ENCODE results near the gene VSTM4.

Gene VSTM4

GRCh38 chr10:49056356-49056755, 59.0 kb downstream of the VSTM4 start:
- TF ChIP-seq, protein P1, sequence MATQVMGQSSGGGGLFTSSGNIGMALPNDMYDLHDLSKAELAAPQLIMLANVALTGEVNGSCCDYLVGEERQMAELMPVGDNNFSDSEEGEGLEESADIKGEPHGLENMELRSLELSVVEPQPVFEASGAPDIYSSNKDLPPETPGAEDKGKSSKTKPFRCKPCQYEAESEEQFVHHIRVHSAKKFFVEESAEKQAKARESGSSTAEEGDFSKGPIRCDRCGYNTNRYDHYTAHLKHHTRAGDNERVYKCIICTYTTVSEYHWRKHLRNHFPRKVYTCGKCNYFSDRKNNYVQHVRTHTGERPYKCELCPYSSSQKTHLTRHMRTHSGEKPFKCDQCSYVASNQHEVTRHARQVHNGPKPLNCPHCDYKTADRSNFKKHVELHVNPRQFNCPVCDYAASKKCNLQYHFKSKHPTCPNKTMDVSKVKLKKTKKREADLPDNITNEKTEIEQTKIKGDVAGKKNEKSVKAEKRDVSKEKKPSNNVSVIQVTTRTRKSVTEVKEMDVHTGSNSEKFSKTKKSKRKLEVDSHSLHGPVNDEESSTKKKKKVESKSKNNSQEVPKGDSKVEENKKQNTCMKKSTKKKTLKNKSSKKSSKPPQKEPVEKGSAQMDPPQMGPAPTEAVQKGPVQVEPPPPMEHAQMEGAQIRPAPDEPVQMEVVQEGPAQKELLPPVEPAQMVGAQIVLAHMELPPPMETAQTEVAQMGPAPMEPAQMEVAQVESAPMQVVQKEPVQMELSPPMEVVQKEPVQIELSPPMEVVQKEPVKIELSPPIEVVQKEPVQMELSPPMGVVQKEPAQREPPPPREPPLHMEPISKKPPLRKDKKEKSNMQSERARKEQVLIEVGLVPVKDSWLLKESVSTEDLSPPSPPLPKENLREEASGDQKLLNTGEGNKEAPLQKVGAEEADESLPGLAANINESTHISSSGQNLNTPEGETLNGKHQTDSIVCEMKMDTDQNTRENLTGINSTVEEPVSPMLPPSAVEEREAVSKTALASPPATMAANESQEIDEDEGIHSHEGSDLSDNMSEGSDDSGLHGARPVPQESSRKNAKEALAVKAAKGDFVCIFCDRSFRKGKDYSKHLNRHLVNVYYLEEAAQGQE (IDR thresholded peaks at IDR 0.05; ENCODE audit: insufficient replicate concordance, low read depth) = no peak
- no peak for TF ChIP-seq GABPA (IDR thresholded peaks at IDR 0.05; ENCODE audit: low read depth)
- TF ChIP-seq CTCF (IDR thresholded peaks at IDR 0.05; ENCODE audit: insufficient read depth, low read length) = no peak
- TF ChIP-seq POLR2AphosphoS5 (IDR thresholded peaks at IDR 0.05; ENCODE audit: low read depth) = no peak
- TF ChIP-seq SPI1 (IDR thresholded peaks at IDR 0.05; ENCODE audit: borderline replicate concordance, low read depth) = no peak
- Histone ChIP-seq H3K27ac (replicated peaks) (no peak overlapping the region), H3K27me3 (ENCODE audit: insufficient read depth, poor library complexity, severe bottlenecking) (no peaks in the 10 kb centered on the region), H3K4me3 (replicated peaks; ENCODE audit: insufficient read depth, low read length) (no peak overlapping the region)
- DNase-seq (ENCODE audit: low read depth in 1 of 2, low spot score in 1 of 2) = no peak

DNA sequence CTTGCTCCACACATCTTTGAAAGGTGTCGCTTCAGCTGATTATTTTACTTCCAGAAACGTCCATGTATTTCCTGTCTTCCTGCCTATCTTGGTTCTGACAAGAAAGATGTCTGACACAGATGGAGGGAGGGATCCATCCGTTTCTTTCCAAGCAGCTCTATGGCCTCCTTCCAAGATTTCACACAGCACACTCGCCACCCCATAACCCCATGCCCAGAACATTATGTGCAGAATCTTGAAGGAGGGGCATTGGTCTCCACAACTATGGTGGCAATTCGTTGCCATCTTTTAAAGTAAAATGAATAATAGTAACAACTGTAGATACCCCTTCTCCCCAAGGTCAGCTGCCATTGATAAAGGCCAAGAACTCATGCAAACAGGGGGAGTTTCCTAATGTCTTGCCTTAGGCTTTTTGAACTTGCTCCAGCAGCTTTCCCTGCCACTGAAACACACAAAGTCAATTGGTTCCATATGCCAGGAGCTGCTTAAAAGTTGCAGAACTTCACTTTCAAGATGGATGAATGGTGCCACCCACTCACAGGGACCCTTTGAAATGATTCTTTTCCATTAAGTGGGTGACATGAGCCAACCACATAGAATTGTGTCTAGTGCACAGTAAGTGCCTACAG, 60.0 kb downstream of the VSTM4 start:
- Histone ChIP-seq H3K27ac (replicated peaks) (no peak overlapping the region), H3K27me3 (ENCODE audit: insufficient read depth, poor library complexity, severe bottlenecking) (no peaks in the 10 kb centered on the region)
- no peak for DNase-seq (ENCODE audit: low read depth in 1 of 2, low spot score in 1 of 2)

DNA sequence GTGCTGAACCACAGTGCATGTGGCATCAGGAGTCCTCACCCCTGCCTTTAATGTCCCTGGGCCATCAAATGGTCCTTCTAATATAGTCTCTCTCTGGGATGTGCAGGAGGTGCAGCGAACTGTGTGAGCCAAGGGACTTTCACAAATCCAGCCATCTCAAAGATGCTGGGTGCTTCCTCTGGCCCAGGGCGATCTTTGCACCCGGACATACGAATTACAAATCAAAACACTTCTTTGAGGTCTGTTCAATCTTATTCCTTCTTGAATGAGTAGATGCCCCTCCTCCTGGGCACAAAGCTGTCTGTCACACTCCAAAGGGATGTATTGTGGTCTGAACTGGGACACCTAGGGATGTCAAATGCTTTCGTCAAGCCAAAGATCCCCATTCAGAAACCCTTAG, 60.6 kb downstream of the VSTM4 start:
- TF ChIP-seq, protein P1 (IDR thresholded peaks at IDR 0.05; ENCODE audit: insufficient replicate concordance, low read depth) = no peak
- no peak for TF ChIP-seq GABPA (IDR thresholded peaks at IDR 0.05; ENCODE audit: low read depth)
- no peak for TF ChIP-seq POLR2AphosphoS5 (IDR thresholded peaks at IDR 0.05; ENCODE audit: low read depth)
- TF ChIP-seq SPI1 (IDR thresholded peaks at IDR 0.05; ENCODE audit: borderline replicate concordance, low read depth) = no peak
- no peak for TF ChIP-seq CTCF (IDR thresholded peaks at IDR 0.05; ENCODE audit: insufficient read depth, low read length)
- no peak overlapping the region for H3K4me3 ChIP-seq (replicated peaks; ENCODE audit: insufficient read depth, low read length)
- DNase-seq (ENCODE audit: low read depth in 1 of 2, low spot score in 1 of 2) = no peak
- peaks cover 3% of the 10 kb centered on the region for H3K27me3 ChIP-seq (ENCODE audit: insufficient read depth, poor library complexity, severe bottlenecking)
- H3K27ac ChIP-seq (replicated peaks) = no peak overlapping the region

More for the DNA sequence above, 60.0 kb downstream of the VSTM4 start:
- no peak overlapping the region for H3K4me3 ChIP-seq (replicated peaks; ENCODE audit: insufficient read depth, low read length)
- no peak for TF ChIP-seq CTCF (IDR thresholded peaks at IDR 0.05; ENCODE audit: insufficient read depth, low read length)
- no peak for TF ChIP-seq POLR2AphosphoS5 (IDR thresholded peaks at IDR 0.05; ENCODE audit: low read depth)
- TF ChIP-seq SPI1 (IDR thresholded peaks at IDR 0.05; ENCODE audit: borderline replicate concordance, low read depth) = no peak
- no peak for TF ChIP-seq GABPA (IDR thresholded peaks at IDR 0.05; ENCODE audit: low read depth)
- TF ChIP-seq, protein P1 (IDR thresholded peaks at IDR 0.05; ENCODE audit: insufficient replicate concordance, low read depth) = no peak

Data from HL-60 (cell line).